Esophagus squamous epithelium (tissue), 4 donors: Measurements from ENCODE around the gene SEMG2.

ENCODE experiments used
- CTCF ChIP-seq, 6 experiments: fragments of 450-650 bp in 4 of 6; fragments of 200-600 bp in 2 of 6; sonication (generic) in 2 of 6; IDR thresholded peaks; one replicate each; pipeline ENCODE4 v1.5.1; 2016 to 2019; ENCODE audit warnings: antibody characterized with exemption in 6 of 6, mild to moderate bottlenecking in 4 of 6, moderate library complexity in 4 of 6
- POLR2A ChIP-seq, 4 donors: fragments of 450-650 bp; IDR thresholded peaks; one replicate each; pipeline ENCODE4 v1.6.1; 2017; ENCODE audit warnings: antibody characterized with exemption in 4 of 4, mild to moderate bottlenecking in 4 of 4, moderate library complexity in 3 of 4

GRCh38 chr20:45257161-45257560 lies 36.0 kb downstream of the SEMG2 start:
- no peak for TF ChIP-seq CTCF (IDR thresholded peaks at IDR 0.05)
- TF ChIP-seq POLR2A (IDR thresholded peaks at IDR 0.05): no peak
